ENCODE data around the gene EHBP1. TPM values are rescaled to one million over a fixed set of nuclear protein-coding genes. Genes with fewer than 3 reads are reported as not detected.

Gene EHBP1
- total RNA-seq, 6 experiments from 2014 or later = 40.4 to 66.6 (median 46.3) TPM

DNA sequence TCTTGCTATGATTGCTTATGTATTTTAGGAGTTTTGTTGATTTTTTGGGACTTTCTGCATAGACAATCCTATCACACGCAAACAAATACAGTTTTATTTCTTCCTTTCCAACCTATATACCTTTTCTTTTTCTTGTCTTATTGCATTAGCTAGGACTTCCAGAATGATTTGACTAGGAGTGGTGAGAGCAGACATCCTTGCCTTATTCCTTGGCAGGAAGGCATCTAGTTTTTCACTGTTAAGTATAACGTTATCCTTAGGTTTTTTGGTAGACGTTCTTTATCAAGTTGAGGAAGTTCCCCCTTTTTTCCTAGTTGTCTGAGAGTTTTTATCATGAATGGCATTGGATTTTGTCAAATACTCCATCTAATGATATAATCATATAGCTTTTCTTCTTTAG is 25.8 kb downstream of the EHBP1 start:
- no peak for ATAC-seq

DNA sequence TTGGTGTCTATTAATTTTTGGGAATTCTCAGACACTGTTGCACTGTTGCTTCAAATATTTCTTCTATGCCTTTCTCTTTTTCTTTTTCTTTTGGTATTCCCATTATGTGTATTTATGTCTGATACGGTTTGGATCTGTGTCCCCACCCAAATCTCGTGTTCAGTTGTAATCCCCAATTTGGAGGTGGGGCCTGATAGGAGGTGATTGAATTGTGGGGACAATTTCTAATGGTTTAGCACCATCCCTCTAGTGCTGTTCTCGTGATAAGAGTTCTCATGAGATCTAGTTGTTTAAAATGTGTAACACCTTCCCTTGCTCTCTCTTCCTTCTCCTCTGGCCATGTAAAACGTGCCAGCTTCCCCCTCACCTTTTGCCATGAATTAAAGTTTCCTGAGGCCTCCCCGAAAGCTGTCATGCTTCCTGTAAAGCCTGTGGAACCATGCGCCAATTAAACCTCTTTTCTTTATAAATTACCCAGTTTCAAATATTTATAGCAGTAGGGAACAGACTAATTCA is 26.8 kb downstream of the EHBP1 start:
- TF ChIP-seq POLR2A (IDR thresholded peaks at IDR 0.05) (no peak), CTCF (IDR thresholded peaks at IDR 0.05) (no peak)
- Histone ChIP-seq H3K4me1 (peaks cover 0 to 17% (median 4%) of the 10 kb centered on the region in 4 donors), H3K27ac (no peak overlapping the region), H3K36me3 (no peaks in the 10 kb centered on the region), H3K9me3 (peaks cover 0 to 7% (median 0%) of the 10 kb centered on the region in 4 donors), H3K4me3 (no peak overlapping the region), H3K27me3 (no peaks in the 10 kb centered on the region)
- DNase-seq (no peak), ATAC-seq (no peak)
- WGBS (ENCODE audit: insufficient coverage, low coverage, low lambda C conversion rate, missing lambda C conversion rate) = 98% methylated on average over 6 of the region's 6 CpGs
- intact Hi-C loops (cut with DNase I) = no loop called here

More for the DNA sequence above, 25.8 kb downstream of the EHBP1 start:
- Histone ChIP-seq H3K9me3 (peaks cover 0 to 7% (median 0%) of the 10 kb centered on the region in 4 donors), H3K27me3 (no peaks in the 10 kb centered on the region), H3K4me1 (peaks cover 0 to 13% (median 4%) of the 10 kb centered on the region in 4 donors), H3K36me3 (no peaks in the 10 kb centered on the region), H3K27ac (no peak overlapping the region), H3K4me3 (no peak overlapping the region)
- intact Hi-C loops (cut with DNase I) = no loop called here
- WGBS (ENCODE audit: insufficient coverage, low coverage, low lambda C conversion rate, missing lambda C conversion rate) = 93% methylated on average over 3 of the region's 3 CpGs
- TF ChIP-seq CTCF (IDR thresholded peaks at IDR 0.05) (no peak), POLR2A (IDR thresholded peaks at IDR 0.05) (no peak)
- DNase-seq = no peak

DNA sequence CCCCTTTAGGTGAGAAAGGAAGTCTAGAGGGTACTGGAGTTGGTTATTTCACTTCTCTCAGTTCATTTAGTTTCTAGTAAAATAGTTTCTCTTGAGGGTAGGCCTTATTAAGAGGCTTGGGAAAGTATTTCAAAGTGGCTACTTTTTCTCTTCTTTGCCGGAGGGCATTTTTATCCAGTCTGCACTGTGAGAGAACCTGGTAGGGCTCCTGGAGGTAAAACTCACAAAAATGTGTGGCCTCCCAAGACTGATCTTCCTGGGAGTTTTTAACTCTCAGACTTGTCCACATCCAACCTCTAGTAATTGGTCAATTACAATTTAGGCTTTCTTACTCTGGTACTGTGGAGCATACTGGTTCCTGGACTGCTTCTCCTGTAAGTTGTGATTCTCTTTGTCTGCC is 28.0 kb downstream of the EHBP1 start:
- DNase-seq (no peak), ATAC-seq (peak in 1 of 4 donors; percentile 17)
- Histone ChIP-seq H3K36me3 (no peaks in the 10 kb centered on the region), H3K27ac (no peak overlapping the region), H3K27me3 (no peaks in the 10 kb centered on the region), H3K4me1 (peaks cover 0 to 20% (median 6%) of the 10 kb centered on the region in 4 donors), H3K4me3 (no peak overlapping the region), H3K9me3 (peaks cover 0 to 7% (median 0%) of the 10 kb centered on the region in 4 donors)
- WGBS (ENCODE audit: insufficient coverage, low coverage, low lambda C conversion rate, missing lambda C conversion rate) = 80% methylated on average over 1 of the region's 1 CpG
- intact Hi-C loops (cut with DNase I) = no loop called here
- TF ChIP-seq POLR2A (IDR thresholded peaks at IDR 0.05) = no peak
- no peak for TF ChIP-seq CTCF (IDR thresholded peaks at IDR 0.05)

GRCh38 chr2:62736899-62737559 is 31.5 kb downstream of the EHBP1 start:
- WGBS (ENCODE audit: insufficient coverage, low coverage, low lambda C conversion rate, missing lambda C conversion rate) = 66% methylated on average over 6 of the region's 6 CpGs
- no peaks in the 10 kb centered on the region for H3K27me3 ChIP-seq
- H3K4me1 ChIP-seq = peaks cover 0 to 48% (median 14%) of the 10 kb centered on the region in 4 donors
- intact Hi-C loops (cut with DNase I) = no loop called here
- no peaks in the 10 kb centered on the region for H3K9me3 ChIP-seq
- no peak for DNase-seq
- H3K36me3 ChIP-seq = no peaks in the 10 kb centered on the region
- no peak for ATAC-seq
- no peak overlapping the region for H3K4me3 ChIP-seq
- no peak overlapping the region for H3K27ac ChIP-seq
- TF ChIP-seq CTCF (IDR thresholded peaks at IDR 0.05) (no peak), POLR2A (IDR thresholded peaks at IDR 0.05) (no peak)
